ENCODE results near the gene E2F4.

The E2F4 gene

GRCh38 chr16:67206838-67207248, 14.9 kb downstream of the E2F4 start:
- TF ChIP-seq CTCF (IDR thresholded peaks at IDR 0.05), result no peak

GRCh38 chr16:67207249-67208091, 15.5 kb downstream of the E2F4 start:
- TF ChIP-seq CTCF (IDR thresholded peaks at IDR 0.05), result no peak

DNA sequence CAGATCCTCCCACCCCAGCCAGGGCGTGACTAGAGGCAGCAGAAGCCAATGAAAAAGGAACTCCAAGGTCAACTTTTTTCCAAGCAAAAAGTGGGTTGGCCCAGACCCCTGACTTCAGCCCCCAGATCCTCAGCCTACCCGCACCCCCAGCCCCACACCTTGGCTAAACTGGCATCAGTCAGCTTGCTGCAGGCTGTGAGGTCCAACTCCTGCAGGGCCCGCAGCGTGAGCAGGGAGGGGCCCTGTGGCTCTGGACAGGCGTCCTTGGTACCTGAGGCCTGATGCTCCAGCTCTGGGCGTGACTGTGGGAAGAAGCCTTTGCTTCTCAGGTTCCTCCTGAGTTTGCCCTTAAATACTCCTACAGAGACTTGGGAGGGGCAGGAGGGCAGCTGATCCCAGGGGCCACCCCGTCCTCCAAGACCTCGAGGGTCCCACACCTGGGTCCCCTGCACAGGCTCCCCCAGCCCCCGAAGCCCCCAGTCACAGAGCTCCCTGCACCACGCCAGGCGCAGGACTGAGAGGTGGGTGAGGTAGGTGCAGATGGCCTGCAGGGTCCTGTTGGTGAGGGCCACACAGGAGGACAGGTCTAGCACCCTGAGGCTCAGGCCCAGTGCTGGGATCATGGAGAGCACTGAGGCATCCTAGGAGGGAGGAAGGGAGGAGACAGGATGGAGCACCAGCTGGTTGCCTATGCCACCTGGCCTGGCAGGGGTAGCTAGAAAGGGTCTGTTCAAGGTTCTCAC, 16.4 kb downstream of the E2F4 start:
- no peak for TF ChIP-seq CTCF (IDR thresholded peaks at IDR 0.05)

- no peak for TF ChIP-seq CTCF (IDR thresholded peaks at IDR 0.05)
Measured at GRCh38 chr16:67209565-67209964, 17.6 kb downstream of the E2F4 start.

DNA sequence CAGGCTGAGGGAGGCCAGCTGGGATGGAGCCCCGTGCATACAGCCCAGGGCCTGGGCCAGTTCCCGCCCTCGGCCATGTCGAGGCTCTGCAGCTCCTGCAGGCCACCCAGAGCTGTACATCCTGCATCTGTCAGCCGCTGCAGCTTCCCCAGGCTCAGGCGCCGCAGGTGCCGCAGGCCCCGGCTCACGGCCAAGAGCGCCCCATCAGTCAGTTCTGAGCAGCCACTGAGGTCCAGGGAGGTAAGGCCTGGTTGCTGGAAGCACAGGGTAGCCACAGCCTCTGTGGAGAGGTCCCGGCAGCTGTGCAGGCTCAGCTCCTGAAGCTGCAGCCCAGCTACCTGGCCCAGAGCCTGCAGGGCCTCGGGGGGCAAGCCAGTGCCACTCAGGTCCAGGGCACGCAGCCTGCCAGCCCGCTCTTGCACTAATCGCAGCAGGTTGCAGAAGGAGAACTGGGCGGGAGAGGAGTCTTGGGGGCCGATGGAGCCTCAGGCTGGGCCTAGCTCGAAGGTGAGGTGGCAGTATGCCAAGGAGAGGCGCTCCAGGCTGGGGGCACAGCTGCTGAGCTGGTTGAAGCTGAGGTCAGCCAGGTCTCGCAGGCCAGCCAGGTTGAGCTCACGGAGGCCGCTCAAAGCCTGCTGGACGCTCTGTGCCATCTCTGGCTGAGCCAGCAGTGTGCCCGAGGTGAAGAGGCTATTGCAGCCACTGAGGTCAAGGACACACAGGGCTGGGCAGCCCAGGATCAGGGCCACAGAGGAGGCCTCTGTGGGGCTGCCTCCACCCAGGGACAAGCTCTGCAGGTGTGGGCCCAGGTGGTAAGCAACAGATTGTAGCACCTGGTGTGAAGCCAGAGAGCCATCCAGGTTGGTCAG, 18.3 kb downstream of the E2F4 start:
- TF ChIP-seq CTCF (IDR thresholded peaks at IDR 0.05), result no peak

GRCh38 chr16:67211674-67212073, 19.7 kb downstream of the E2F4 start:
- TF ChIP-seq CTCF (IDR thresholded peaks at IDR 0.05), result no peak

- TF ChIP-seq CTCF (IDR thresholded peaks at IDR 0.05), result no peak
Measured at GRCh38 chr16:67212766-67213165, 20.8 kb downstream of the E2F4 start.

Measured in LNCAP (cell line).